Measurements from ENCODE around the gene ADGRF5.

Gene ADGRF5

DNA sequence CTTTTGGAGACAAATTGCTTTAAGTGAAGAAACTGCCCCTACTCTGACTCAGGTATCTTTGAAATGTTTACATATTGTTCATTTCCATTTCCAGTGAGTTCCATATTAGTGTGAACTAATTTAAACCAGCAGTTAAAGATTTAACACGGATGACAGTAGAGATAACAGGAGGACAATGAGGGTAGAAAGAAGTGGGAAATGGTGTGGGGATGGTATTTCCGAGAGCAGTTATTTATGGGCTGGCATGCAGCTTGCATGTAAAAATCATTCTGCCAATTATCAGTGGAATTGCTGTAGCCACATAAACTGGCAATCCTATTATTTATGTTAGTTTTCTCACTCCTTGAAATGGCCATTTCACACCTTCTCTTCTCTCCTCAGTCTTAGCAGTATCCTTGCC, 8.6 kb upstream of the ADGRF5 start:
- no peaks in the 10 kb centered on the region for H3F3A ChIP-seq (ENCODE audit: low read depth)
- H3K4me3 ChIP-seq (ENCODE audit: low read length, poor library complexity, severe bottlenecking): no peak overlapping the region
- H3K4me2 ChIP-seq (ENCODE audit: low read depth, low read length, poor library complexity, severe bottlenecking): no peak overlapping the region
- no peak overlapping the region for H2AFZ ChIP-seq (ENCODE audit: low read length)
- H4K20me1 ChIP-seq (ENCODE audit: insufficient read depth, low read length, poor library complexity, severe bottlenecking): no peaks in the 10 kb centered on the region
- H3K36me3 ChIP-seq (ENCODE audit: insufficient read depth, low read length): no peaks in the 10 kb centered on the region
- no peaks in the 10 kb centered on the region for H3K9me2 ChIP-seq (replicated peaks; ENCODE audit: low read depth, low read length)
- no peaks in the 10 kb centered on the region for H3K4me1 ChIP-seq (ENCODE audit: insufficient read depth, low read length, poor library complexity, severe bottlenecking)
- TF ChIP-seq EZH2phosphoT487 (IDR thresholded peaks at IDR 0.05; ENCODE audit: borderline replicate concordance): no peak
- TF ChIP-seq, protein P1, sequence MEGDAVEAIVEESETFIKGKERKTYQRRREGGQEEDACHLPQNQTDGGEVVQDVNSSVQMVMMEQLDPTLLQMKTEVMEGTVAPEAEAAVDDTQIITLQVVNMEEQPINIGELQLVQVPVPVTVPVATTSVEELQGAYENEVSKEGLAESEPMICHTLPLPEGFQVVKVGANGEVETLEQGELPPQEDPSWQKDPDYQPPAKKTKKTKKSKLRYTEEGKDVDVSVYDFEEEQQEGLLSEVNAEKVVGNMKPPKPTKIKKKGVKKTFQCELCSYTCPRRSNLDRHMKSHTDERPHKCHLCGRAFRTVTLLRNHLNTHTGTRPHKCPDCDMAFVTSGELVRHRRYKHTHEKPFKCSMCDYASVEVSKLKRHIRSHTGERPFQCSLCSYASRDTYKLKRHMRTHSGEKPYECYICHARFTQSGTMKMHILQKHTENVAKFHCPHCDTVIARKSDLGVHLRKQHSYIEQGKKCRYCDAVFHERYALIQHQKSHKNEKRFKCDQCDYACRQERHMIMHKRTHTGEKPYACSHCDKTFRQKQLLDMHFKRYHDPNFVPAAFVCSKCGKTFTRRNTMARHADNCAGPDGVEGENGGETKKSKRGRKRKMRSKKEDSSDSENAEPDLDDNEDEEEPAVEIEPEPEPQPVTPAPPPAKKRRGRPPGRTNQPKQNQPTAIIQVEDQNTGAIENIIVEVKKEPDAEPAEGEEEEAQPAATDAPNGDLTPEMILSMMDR (conservative IDR thresholded peaks at IDR 0.05; ENCODE audit: low read length): no peak
- no peaks in the 10 kb centered on the region for H3K79me2 ChIP-seq (ENCODE audit: insufficient read depth, low read length)
- no peak overlapping the region for H3K9ac ChIP-seq (ENCODE audit: low read depth, low read length, poor library complexity, severe bottlenecking)
- H3K9me3 ChIP-seq (ENCODE audit: insufficient read depth, low read depth, low read length): no peaks in the 10 kb centered on the region
- no peaks in the 10 kb centered on the region for H3K27me3 ChIP-seq (ENCODE audit: insufficient read depth, low read length, poor library complexity, severe bottlenecking)

DNA sequence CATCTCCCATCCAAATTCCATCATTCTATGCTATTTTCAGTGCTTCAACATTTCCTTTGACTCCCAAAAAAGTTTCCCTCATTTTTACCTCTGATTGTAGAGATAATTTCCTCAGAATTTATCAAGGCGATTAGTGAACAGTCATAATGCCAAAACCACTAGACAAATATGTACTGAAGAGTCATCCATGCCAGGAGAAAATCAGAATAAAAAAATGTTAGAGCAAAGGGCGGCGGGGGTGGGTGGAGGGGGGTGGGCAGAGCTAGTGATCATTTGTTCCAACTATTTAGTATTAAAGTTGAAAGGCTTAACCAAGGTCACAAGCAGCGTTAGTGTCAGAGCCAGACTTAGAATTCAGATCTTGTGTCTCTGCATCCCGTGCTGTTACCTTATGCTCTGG, 5.3 kb upstream of the ADGRF5 start:
- no peaks in the 10 kb centered on the region for H4K20me1 ChIP-seq (ENCODE audit: insufficient read depth, low read length, poor library complexity, severe bottlenecking)
- H3K9ac ChIP-seq (ENCODE audit: low read depth, low read length, poor library complexity, severe bottlenecking): no peak overlapping the region
- H2AFZ ChIP-seq (ENCODE audit: low read length): no peak overlapping the region
- H3K79me2 ChIP-seq (ENCODE audit: insufficient read depth, low read length): no peaks in the 10 kb centered on the region
- no peaks in the 10 kb centered on the region for H3F3A ChIP-seq (ENCODE audit: low read depth)
- no peaks in the 10 kb centered on the region for H3K4me1 ChIP-seq (ENCODE audit: insufficient read depth, low read length, poor library complexity, severe bottlenecking)
- H3K4me3 ChIP-seq (ENCODE audit: low read length, poor library complexity, severe bottlenecking): no peak overlapping the region
- H3K9me2 ChIP-seq (replicated peaks; ENCODE audit: low read depth, low read length): no peaks in the 10 kb centered on the region
- H3K9me3 ChIP-seq (ENCODE audit: insufficient read depth, low read depth, low read length): no peaks in the 10 kb centered on the region
- H3K4me2 ChIP-seq (ENCODE audit: low read depth, low read length, poor library complexity, severe bottlenecking): no peak overlapping the region
- no peaks in the 10 kb centered on the region for H3K27me3 ChIP-seq (ENCODE audit: insufficient read depth, low read length, poor library complexity, severe bottlenecking)
- TF ChIP-seq, protein P1 (conservative IDR thresholded peaks at IDR 0.05; ENCODE audit: low read length): no peak
- no peak for TF ChIP-seq EZH2phosphoT487 (IDR thresholded peaks at IDR 0.05; ENCODE audit: borderline replicate concordance)
- no peaks in the 10 kb centered on the region for H3K36me3 ChIP-seq (ENCODE audit: insufficient read depth, low read length)

DNA sequence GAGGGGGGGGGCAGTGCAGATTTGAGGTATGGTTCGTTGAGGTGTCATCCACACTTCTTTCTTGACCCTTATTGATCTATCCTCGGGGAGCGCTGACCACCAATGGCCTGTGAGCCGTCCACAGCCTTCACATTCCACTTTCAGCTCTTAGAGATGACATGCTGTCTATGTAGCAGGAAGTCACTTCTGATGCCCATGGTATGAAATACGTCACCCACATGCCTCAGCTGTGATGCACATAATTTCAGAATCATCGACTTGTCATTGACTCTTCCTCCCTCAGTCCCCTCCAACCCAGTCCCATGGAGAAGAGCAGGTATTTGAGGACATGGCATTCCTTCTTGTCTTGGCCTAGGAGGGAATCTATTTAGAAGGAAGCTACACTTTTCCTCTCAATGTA, 4.7 kb upstream of the ADGRF5 start:
- Histone ChIP-seq H3K4me3 (ENCODE audit: low read length, poor library complexity, severe bottlenecking) (no peak overlapping the region), H3K4me1 (ENCODE audit: insufficient read depth, low read length, poor library complexity, severe bottlenecking) (no peaks in the 10 kb centered on the region), H3K4me2 (ENCODE audit: low read depth, low read length, poor library complexity, severe bottlenecking) (no peak overlapping the region), H2AFZ (ENCODE audit: low read length) (no peak overlapping the region), H3K9me2 (replicated peaks; ENCODE audit: low read depth, low read length) (no peaks in the 10 kb centered on the region), H3K79me2 (ENCODE audit: insufficient read depth, low read length) (no peaks in the 10 kb centered on the region), H3K9me3 (ENCODE audit: insufficient read depth, low read depth, low read length) (no peaks in the 10 kb centered on the region), H3K9ac (ENCODE audit: low read depth, low read length, poor library complexity, severe bottlenecking) (no peak overlapping the region), H3K36me3 (ENCODE audit: insufficient read depth, low read length) (no peaks in the 10 kb centered on the region), H3K27me3 (ENCODE audit: insufficient read depth, low read length, poor library complexity, severe bottlenecking) (no peaks in the 10 kb centered on the region), H4K20me1 (ENCODE audit: insufficient read depth, low read length, poor library complexity, severe bottlenecking) (no peaks in the 10 kb centered on the region), H3F3A (ENCODE audit: low read depth) (no peaks in the 10 kb centered on the region)
- TF ChIP-seq, protein P1 (conservative IDR thresholded peaks at IDR 0.05; ENCODE audit: low read length): no peak
- TF ChIP-seq EZH2phosphoT487 (IDR thresholded peaks at IDR 0.05; ENCODE audit: borderline replicate concordance): no peak

Measured in Loucy (cell line).